GM12892 (cell line): ENCODE data around the gene LNX2.

ENCODE experiments used
- POLR2A ChIP-seq: IDR thresholded peaks from 2 replicates; pipeline ENCODE4 v1.6.1; 2011; ENCODE audit warnings: low read depth, low read length, control low read depth
- POLR2AphosphoS5 ChIP-seq: IDR thresholded peaks from 2 replicates; pipeline ENCODE4 v1.6.1; 2011; ENCODE audit warnings: low read depth, low read length, control low read depth

GRCh38 chr13:27601208-27601607, 19.1 kb downstream of the LNX2 start:
- TF ChIP-seq POLR2A (no peak), POLR2AphosphoS5 (no peak)
